Limb (tissue), 2 donors: ENCODE results near the gene GPATCH2.
"Not testable (repeated sequence)": the region's sequence is repeated elsewhere in the genome, so short reads cannot be mapped to it uniquely, and the experiment has no call there.

Source experiments
- DNase-seq, 2 donors: peaks; one replicate each; pipeline ENCODE4 v3.0.0-alpha.2; 2016; ENCODE audit errors: extremely low spot score in 2 of 2

Gene GPATCH2

GRCh38 chr1:217526636-217527035 lies 104.3 kb downstream of the GPATCH2 start:
- DNase-seq, result no peak

GRCh38 chr1:217525773-217526490 lies 105.0 kb downstream of the GPATCH2 start:
- no peak for DNase-seq

DNA sequence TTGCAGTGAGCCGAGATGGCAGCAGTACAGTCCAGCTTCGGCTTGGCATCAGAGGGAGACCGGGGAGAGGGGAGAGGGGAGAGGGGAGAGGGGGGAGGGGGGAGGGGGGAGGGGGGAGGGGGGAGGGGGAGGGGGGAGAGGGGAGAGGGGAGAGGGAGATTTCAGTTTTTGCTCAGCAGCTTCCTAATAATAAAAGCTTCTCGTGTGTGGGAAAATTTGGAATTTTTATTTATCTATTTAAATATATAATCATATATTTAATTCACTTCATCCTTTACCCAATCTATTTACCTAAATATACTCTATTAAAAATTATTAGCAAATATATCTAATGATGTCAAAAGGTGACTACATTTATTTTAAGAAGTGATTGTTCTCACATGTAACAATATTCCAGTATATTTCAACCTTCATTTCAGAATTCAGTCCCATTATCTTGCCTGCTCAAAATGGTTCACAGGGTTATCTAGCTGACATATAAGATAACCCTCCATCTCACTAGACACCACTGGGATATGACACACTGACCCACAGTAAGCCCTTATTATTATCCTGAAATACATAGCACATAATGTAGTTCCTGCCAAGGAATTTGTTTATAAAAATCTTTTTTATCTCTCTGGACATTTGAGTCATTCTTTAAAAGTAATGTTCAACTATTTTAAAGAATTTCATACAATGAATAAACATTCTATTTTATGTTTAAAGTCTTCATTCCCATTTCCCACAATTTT lies 105.9 kb downstream of the GPATCH2 start:
- no peak for DNase-seq

- DNase-seq, result not testable (repeated sequence)
Observed at GRCh38 chr1:217523921-217524320, 107.0 kb downstream of the GPATCH2 start.

- no peak for DNase-seq
Observed at GRCh38 chr1:217522277-217522676, 108.6 kb downstream of the GPATCH2 start.

- no peak for DNase-seq
Observed at GRCh38 chr1:217521317-217521716, 109.6 kb downstream of the GPATCH2 start.

DNA sequence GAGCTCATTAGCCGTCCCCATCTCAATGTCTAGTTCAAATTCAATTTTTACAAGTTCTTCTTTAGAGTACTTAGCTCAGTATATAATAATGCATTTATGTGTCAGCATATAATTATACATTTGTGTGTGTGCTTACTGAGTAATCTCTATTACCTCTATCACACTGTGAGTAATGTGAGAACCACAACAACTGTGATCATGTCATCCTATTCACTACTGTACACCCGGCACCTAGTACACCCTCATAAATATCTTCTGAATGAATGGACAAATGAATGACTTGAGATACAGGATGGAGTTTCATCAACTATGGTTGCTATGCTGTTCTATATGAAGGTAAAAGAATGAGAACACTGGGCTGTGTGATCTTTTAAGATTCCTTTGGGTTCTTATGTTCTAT lies 124.0 kb downstream of the GPATCH2 start:
- DNase-seq, result no peak

DNA sequence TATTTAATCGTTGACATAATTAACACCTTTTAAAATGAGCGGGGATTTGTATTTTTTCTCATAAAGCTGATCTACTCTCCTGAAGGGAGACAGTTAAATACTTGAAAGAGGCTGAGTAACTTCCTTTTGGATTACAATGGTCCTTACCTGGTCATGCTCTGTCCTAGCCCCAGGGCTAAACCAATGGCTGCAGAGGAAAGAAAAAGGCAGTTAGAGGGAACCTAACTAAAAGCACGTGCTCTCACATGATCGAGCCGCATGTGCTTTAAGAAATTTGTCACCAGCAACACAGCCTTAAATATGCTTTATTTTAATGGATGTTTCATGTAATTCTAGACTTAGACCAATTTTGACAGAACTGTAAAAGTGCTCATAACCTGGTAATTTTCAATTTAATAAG lies 132.7 kb downstream of the GPATCH2 start:
- no peak for DNase-seq

DNA sequence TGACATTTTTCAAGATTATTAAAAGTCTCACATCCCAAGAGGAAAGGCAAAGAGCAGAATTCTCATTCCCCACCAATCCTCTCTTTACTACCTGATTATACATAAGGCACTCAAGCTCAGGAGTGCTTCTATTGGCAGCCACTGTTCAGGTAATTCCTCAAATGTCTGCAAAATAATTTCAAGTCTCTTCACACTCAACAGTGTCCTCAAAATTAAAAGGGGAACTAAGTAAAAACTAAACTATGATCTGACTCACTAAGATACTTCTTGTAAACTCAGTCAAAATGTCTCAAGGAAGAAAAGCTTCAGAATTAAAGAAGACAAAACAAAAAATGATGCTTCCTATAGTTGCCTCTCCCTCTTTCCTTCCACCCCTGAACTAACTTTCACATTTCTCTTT lies 135.6 kb downstream of the GPATCH2 start:
- DNase-seq, result no peak

DNA sequence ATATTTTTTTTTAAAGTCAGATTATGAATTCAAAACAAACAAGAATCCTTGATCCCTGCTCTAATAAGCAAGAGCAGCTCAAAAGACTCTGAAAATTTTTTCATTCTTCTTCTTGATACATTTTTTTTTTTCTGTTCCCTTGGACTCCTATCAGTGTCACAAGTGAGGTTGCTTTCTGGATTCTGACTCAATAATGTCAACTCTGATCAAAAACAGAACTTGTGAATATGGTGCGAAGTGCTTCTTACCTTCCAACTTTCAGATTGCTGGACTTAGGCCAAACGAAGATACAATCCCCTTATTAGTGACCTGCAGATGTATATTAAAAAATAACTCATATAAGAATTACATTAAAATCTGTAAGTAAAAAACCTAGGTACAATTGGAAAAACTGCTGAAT lies 136.1 kb downstream of the GPATCH2 start:
- no peak for DNase-seq

DNA sequence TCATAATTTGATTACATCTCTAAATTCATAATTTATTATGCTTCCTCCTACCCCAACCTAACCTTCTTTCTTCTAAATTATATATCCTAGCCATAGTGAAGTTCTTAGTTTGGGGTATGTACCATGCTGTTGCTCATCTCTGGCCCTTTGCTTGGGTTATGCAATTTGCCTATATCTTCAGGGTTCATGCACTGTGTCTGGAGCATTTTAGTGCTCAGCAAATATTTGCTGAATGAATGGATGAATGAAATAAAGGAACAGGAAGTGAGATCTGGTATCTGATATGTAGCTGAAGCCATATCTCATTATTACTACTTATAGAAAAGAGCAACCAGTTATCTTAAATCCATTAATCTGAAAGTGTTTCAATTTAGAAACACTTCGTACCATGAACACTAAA lies 137.6 kb downstream of the GPATCH2 start:
- no peak for DNase-seq

- no peak for DNase-seq
Observed at GRCh38 chr1:217484871-217485270, 146.0 kb downstream of the GPATCH2 start.

GRCh38 chr1:217482356-217483102 lies 148.4 kb downstream of the GPATCH2 start:
- DNase-seq, result no peak

- no peak for DNase-seq
Observed at GRCh38 chr1:217478450-217478849, 152.4 kb downstream of the GPATCH2 start.

DNA sequence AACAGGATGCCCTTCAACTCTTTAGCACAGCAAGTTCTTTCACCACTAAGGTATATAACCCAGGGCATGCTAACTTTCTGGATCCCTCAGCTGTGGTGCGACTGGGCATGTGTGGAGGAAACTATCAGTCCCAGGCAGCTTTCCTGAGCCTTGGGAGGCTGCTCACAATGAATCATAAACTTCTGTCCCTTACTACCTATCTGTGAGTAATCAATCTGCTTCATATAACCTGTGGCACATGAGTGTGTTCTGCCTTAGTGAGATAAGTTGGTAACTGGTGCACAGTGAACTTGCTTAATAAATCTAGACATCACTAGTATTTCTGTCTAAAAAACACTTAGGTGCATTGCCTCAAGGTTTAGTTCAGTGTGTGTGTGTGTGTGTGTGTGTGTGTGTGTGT lies 158.0 kb downstream of the GPATCH2 start:
- DNase-seq, result no peak

GRCh38 chr1:217471403-217471802 lies 159.5 kb downstream of the GPATCH2 start:
- DNase-seq, result no peak

DNA sequence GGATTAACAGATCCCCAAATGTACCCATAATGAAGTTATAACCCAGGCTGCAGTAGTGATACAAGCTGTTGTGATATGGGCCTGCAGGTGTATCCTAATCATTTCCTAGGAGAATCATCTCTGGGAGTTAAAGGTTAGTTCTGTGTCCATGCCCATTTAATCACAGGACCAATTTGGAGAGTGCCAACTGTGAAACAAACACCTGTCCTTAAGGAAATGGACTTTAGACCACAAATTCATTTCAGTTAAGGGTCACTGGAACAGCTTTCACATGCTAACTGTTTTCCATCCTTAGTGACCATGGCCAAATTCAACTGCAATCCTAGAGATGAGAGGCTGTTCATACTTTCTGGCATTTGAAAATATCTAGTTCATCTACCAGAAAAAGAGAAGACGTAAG lies 160.9 kb downstream of the GPATCH2 start:
- no peak for DNase-seq

DNA sequence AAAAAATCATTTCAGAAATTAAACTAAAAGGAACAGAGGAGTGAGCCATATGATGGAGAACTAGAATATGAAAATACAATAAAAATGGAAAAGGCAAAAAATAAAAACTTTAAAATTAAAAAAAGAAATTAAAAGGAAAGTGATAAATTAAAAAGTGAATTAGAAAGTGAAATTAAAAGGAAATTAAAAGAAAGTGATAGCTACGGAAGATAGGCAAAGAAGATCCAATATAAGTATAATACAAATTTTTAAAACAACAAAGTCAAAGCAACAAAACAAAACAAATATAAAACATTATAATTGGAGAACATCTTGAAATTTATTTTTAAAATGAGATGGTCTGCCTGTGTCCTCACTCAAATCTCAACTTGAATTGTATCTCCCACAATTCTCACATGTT lies 165.8 kb downstream of the GPATCH2 start:
- no peak for DNase-seq

DNA sequence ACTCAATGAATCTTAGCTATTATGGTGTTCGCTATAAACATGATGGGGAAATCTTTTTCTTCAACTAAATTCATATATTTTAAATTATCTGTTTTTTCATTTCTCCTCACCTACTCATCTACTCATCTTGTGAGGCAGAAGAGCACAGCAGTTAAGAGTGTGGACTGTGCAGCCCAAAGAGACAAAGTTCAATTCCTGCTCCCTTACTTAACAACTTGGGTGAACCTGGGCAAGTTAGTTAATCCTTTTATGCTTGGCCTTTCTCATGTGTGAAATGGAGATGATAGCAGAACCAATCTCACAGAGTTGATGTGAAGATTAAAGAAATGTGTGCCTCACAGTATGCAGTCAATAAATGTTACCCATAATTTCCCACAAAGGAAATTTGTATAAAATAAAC lies 168.2 kb downstream of the GPATCH2 start:
- no peak for DNase-seq

DNA sequence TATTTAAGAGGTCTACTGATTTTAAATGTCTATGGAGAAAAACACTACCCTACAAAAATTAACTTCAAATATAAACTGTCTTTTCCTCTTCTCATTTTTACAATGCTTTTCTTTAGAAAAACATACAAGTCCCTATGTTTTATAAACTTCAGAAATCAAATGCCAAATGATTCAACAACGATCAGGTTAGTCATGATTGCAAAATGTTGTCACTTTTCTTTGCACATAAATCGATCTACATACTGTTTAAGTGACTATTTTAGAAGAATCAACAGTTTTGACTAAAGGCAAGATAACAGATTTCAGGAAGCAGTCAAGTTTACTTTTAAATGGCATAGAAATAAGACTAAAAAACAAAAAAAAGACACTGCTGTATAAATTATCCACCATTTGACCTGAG lies 168.7 kb downstream of the GPATCH2 start:
- DNase-seq, result no peak

DNA sequence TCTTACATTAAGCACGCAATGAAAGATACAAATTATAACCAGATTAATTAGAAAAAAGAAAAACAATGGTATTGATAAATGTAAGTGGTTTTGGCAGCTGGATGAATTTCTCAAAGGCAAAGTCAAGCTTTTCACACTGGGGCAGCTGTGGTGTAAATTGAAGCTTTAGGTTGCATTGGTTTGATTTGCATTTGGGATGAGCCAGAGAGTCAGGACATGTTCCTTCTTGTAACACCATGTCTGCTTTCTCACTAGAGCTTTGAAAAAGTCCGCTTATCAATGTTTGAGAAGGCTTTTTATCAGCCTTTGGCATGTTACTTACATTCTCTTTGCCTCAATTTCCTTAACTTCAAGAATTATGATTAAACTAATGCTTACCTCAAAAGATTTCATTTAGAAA lies 173.9 kb downstream of the GPATCH2 start:
- no peak for DNase-seq

DNA sequence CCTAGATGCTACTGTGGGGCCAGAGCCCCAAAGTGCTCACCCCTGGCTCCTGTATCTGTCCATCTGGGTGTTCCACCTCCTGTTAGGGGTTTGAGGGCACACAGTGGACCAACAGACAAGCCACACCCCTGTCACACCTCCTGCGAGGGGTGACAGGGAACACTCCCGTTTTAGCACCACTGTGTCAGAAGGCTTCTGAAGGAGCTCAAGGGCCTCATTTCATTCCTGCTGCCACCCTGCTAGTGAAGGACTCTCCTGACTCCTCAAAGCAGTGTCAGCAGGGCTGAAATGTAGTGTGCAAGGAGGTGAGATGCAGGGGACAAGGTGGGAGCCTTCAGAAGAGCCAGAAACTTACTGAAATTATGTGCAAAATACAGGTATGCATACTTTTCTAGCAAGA lies 174.6 kb downstream of the GPATCH2 start:
- no peak for DNase-seq
